AG09319 (cell line): ENCODE results near the gene NAA25.
A peak's percentile ranks its signal among the peaks of the same experiment; 100 is the strongest.
"Not testable (repeated sequence)": the region's sequence is repeated elsewhere in the genome, so short reads cannot be mapped to it uniquely, and the experiment has no call there.

Experiments
- DNase-seq: peaks from one replicate; pipeline ENCODE4 v3.0.0-alpha.2; 2010; ENCODE audit warnings: low read depth; ENCODE audit errors: extremely low read depth
- TF ChIP-seq, protein P1 (sequence below): IDR thresholded peaks from 2 replicates; pipeline ENCODE4 v1.5.1; 2011; ENCODE audit warnings: low read depth, mild to moderate bottlenecking, inconsistent platforms, low read length, moderate library complexity

The NAA25 gene

DNA sequence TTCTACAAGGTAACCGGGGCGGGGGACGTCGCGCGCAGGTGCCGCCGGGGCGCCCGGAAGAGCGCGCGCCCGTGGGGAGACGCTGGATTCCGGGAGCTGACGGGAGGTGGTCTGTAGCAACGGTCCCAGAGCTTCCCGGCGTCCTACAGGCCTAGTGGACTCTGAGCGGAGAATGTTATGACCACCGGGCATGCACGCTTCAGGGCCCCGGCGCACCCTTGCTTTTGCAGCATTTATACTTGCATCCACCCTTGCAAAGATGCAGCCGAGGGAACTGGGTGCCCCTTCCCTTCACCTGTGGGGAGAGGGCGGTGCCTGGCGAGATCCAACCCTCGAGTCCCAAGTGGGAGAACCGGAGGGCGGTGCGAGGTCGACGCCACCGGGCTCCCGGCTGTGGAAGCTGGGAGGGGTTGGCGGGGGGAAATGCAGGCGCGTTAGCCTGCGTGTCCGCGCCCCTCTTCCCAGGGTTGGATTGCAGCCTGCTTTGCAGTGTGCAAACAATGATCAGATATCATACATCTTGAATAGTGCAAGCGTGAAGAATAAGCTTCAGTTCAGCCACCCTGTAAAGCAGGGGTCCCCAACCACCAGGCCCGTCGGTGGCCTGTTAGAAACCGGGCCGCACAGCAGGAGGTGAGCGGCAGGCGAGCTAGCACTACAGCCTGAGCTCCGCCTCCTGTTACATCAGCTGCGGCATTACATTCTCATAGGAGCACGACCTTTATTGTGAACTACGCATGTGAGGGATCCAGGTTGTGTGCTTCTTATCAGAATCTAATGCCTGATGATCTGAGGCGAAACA lies 94.8 kb downstream of the NAA25 start:
- no peak for DNase-seq
- TF ChIP-seq, protein P1, sequence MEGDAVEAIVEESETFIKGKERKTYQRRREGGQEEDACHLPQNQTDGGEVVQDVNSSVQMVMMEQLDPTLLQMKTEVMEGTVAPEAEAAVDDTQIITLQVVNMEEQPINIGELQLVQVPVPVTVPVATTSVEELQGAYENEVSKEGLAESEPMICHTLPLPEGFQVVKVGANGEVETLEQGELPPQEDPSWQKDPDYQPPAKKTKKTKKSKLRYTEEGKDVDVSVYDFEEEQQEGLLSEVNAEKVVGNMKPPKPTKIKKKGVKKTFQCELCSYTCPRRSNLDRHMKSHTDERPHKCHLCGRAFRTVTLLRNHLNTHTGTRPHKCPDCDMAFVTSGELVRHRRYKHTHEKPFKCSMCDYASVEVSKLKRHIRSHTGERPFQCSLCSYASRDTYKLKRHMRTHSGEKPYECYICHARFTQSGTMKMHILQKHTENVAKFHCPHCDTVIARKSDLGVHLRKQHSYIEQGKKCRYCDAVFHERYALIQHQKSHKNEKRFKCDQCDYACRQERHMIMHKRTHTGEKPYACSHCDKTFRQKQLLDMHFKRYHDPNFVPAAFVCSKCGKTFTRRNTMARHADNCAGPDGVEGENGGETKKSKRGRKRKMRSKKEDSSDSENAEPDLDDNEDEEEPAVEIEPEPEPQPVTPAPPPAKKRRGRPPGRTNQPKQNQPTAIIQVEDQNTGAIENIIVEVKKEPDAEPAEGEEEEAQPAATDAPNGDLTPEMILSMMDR, result no peak

DNA sequence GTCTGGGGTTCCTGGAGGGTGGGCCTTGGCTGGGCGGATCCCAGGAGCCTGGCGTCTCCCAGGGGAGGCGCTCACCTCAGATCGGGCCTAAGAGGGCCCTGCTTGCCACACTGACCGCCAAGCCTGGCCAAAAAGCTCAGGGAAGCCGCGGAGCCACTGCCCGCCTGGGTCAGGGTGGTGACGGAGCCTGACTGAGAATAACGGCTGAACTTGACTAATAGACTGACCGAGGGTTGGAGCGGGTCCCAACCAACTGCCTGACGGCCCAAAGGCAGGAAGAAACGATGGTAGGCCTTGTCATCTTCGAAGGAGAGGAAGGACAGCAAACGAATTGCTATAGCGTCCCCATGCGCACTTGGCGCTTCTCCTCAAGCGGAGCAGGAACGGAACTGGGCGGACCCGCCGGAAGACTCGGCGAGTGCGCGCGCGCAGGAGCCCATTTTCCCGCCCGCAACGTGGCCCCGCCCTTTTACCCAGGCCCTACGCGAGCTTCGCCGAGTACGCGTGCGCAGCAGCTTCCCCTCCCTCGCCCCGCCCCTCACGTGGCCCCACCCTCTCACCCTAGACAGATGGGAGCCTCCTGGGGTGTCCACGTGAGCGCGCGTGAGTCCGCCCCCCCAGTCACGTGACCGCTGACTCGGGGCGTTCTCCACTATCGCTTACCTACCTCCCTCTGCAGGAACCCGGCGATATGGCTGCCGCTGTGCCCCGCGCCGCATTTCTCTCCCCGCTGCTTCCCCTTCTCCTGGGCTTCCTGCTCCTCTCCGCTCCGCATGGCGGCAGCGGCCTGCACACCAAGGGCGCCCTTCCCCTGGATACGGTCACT lies 95.6 kb downstream of the NAA25 start, which contains the start of the genes ERP29 and TMEM116:
TSS of gene ERP29 (plus strand) at position 652 of the 826 bp plus-strand sequence. CDS start at position 692, 40 bp downstream.
TSS of gene TMEM116 (minus strand) at position 391 of the 826 bp plus-strand sequence. CDS start 7,895 bp downstream, outside the sequence.
- peak; percentile 97 for DNase-seq
- TF ChIP-seq, protein P1, result peak; percentile 53

DNA sequence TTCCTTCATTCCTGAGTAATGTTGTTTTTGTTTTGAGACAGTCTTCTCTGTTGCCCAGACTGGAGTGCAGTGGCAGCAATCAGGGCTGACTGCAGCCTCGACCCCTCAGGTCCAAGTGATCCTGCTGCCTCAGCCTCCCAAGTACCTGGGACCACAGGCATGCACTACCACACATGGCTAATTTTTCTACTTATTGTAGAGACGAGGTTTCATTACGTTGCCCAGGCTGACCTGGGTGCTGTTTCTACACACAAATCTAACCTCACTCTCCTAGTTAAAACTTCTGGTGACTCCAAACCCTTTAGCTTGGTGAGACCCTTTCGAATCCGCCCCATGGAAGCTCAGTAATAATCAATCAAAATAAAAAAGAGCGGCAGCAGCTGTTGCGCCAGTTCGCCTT lies 96.9 kb downstream of the NAA25 start:
- no peak for DNase-seq
- TF ChIP-seq, protein P1, result no peak

DNA sequence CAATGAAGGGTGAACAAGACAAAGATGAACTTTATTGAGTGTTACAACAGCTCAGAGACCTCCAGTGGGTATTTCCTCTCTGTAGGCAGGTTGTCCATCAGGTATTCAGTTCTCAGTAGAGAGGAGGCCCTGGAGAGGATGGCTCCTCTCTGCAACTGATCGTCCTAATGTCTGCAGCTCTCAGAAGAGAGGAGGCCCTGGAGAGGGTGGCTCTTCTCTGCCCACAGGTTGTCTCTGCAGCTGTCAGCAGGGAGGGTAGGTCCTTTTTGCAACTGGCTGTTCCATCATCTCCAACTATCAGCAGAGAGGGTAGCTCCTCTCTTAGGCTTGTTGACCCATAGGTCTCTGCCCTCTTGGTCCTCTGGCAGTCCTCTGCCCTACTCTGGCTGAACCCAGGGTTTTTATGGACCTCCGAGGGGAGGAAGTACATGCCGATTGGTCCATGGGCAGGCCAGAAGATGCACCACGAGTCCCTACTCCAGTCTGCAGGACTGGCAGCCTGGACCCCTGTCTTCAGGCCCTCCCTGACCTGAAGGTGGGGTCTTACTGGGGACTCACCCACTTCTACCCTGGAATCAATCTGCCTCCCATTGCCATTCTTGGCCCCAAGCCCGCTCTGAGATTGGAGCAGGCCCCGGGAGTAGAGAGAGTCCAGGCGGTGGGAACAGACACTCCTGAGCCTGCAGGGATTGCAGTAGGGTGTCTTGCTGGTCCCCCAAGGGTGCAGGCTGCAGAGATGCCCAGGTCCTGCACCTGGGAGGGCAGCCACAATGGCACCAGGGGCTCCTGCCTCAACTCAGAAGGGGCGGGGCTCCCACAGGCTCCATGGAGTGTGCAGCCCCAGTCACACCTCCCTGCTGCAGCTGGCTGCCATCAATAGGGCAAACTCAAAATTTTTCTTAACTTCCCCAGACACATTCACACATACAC lies 97.9 kb downstream of the NAA25 start:
- no peak for DNase-seq
- TF ChIP-seq, protein P1, result no peak

DNA sequence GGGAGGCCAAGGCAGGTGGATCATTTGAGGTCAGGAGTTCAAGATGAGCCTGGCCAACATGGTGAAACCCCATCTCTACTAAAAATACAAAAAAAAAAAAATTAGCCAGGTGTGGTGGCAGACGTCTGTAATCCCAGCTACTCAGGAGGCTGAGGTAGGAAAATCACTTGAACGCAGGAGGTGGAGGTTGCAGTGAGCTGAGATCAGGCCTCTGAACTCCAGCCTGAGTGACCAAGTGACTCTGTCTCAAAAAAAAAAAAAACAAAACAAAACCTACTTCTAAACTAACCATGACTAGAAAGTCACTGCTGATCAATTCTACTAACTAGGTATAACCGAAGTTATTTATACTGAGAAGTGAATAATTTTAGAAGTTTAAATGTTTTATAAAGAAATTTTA lies 99.0 kb downstream of the NAA25 start:
- not testable (repeated sequence) for DNase-seq

DNA sequence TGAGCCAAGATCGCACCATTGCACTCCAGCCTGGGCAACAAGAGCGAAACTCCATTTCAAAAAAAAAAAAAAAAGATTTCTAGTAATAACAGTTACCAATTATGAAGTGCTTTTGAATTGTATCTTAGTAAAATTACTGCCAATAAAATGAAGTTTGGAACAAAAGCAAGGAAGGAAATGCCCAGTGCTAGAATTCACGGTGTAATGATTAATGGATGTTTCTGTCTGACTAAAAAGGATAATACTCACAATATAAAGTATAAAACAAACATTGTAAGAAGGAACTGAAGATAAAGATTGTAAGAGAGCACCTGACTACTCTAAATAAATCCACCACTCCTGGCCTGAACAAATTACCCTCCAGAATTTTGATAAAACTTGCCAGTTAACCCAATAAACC lies 99.7 kb downstream of the NAA25 start:
- TF ChIP-seq, protein P1, result no peak
- DNase-seq, result no peak

DNA sequence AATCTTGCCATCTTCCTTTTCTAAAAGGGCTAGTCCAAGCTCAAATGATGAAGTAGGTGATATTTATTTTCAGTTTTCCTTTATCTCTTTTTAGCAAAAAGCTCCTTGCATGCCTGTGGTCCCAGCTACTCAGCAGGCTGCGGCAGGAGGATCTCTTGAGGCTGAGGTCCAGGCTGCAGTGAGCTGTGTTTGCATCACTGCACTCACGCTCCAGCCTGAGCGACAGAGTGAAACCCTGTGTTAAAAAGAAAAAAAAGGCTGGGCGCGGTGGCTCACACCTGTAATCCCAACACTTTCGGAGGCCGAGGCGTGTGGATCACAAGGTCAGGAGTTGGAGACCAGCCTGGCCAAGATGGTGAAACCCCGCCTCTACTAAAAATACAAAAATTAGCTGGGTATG lies 100.6 kb downstream of the NAA25 start:
- TF ChIP-seq, protein P1, result no peak
- no peak for DNase-seq
